GM19452 (cell line): ENCODE results near the gene TTYH2.

Experiments
- ATAC-seq: cut with Tn5 transposase; IDR thresholded peaks from one replicate; pipeline ENCODE4 v1.9.1; 2021; ENCODE audit not compliant: unreplicated experiment

Gene TTYH2

DNA sequence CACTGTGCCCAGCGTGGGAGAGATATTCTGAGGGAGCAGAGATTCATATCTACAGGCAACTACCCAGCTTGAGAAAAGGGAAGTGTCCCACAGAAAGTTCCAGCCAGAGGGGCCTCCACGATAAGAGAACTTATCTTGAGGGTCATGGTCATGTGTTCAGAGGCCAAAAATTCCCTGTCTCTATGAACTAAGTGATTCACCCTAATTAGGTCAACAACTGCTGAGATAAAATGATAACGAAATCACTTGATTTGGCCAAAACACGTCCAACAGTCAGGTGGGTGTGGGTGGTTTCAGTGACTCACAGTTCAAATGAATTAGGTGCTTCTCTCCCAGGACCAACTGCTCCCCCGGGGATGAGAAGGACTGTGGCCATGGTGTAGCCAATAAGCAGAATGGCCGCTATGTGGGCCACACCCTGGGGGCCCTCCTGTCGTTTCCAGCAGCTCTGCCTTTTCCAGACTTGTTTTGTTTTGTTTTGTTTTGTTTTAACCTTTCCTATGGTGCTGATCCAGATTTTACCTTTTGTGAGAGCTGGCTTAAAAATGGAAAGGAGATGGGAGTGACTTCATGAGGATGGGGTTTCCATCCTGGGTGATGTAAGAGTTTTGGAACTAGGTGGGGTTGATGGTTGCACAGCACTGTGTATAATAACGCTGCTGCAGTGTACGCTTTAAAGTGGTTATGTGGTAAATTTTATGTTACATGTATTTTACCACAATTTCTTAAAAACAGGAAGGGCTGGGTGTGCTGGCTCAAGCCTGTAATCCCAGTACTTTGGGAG is 69.4 kb downstream of the TTYH2 start:
- no peak for ATAC-seq

DNA sequence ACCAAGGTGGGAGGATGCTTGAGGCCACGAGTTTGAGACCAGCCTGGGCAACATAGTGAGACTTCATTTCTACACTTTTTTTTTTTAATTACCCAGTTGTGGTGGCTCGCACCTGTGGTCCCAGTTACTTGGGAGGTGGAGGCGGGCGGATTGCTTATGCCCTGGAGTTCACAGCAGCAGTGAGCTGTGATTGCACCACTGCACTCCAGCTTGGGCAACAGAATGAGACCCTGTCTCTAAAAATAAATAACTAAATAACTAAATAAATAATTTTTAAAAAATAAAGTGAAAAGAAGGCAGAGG is 70.0 kb downstream of the TTYH2 start:
- no peak for ATAC-seq

DNA sequence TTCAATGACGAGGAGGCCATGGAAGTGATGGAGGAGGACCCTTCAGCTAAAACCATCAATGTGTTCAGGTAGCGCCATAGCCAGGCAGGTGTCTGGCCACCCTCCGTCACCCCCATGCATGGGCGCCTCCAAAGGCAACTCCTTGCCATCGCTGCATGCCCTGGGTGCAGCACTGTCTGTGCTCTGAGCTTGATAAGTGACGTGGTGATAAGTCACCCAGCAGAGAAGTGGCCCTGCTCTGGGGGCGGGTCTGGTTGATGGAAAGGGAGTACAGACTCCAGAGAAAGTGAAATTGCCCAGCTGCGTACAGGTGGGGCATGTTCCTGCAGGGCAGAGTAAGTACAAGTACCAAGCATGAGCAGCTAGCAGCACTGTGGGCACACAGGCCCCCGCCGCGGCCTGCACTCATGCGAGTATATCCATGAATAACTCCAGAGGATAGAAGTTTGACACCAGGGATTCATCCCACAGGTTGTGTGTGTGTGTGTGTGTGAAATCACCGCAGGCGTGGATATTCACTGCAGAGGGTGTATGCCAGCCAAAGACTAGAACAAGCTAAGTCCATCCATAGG is 73.7 kb downstream of the TTYH2 start:
- ATAC-seq, result no peak

DNA sequence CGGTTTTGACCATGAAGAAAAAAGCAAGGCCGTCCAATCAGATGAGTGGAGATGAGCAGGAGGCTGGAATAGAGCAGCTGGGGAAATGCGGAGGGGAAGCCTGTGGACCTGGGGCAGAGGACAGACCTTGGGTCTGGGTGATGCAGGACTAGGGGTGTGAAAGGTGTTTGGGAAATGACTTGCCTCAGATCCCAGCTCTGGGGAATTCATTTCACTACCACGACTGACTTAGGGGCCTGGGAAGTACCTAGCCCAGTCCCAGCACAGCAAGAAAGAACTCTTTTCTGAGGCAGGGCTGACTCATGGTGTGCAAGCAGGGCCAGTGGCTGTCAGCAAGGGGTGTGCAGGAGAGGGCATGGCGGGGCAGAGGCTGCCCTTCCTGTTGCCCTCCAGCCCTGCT is 75.4 kb downstream of the TTYH2 start:
- no peak for ATAC-seq

DNA sequence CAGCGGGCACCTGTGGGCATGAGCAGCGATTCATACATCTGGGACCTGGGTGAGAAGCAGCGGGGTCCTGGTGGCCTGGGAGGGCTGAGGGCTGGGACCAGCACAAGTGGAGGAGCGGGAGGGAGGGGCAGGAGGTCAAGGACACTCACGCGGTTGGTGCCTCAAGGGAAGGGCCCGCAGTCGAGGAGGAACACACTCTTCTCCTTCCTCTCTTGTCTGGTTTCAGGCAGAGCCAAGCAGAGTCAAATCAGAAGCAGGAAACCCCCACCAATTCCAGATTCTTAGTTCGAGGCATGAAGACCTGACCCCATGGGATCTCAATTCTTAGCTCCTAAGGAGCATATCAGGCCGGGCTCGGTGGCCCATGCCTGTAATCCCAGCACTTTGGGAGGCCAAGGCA is 76.3 kb downstream of the TTYH2 start:
- no peak for ATAC-seq

DNA sequence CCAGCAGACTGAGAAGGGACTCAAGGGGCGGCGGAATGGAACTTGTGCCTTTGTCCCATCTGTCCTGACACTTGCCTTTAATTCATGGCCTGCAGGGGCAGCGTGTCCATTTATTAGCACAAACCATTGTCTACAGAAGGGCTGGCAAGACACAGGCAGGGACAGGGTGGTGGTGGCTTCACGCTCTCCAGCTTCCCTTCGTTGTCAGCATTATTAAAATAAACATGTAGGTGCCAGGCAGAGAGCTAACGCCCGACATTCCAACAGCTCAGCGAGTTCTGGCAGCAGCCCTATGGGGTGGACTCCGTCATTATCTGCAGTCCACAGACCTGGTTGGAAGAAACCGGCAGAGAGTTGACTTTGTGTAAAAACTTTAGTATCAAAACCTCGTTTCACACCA is 77.0 kb downstream of the TTYH2 start:
- no peak for ATAC-seq

DNA sequence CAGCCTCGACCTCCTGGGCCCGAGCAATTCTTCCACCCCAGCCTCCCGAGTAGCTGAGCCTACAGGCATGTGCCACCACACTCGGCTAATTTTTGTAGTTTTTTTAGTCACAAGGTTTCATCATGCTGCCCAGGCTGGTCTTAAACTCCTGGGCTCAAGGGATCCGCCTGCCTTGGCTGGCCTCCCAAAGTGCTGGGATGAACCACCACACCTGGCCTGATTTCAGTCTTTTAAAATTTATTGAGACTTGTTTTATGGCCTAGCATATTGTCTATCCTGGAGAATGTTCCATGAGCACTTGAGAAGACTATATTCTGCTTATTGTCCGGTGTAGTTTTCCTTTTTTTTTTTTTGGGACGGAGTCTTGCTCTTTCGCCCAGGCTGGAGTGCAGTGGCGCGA is 79.1 kb downstream of the TTYH2 start:
- no peak for ATAC-seq

DNA sequence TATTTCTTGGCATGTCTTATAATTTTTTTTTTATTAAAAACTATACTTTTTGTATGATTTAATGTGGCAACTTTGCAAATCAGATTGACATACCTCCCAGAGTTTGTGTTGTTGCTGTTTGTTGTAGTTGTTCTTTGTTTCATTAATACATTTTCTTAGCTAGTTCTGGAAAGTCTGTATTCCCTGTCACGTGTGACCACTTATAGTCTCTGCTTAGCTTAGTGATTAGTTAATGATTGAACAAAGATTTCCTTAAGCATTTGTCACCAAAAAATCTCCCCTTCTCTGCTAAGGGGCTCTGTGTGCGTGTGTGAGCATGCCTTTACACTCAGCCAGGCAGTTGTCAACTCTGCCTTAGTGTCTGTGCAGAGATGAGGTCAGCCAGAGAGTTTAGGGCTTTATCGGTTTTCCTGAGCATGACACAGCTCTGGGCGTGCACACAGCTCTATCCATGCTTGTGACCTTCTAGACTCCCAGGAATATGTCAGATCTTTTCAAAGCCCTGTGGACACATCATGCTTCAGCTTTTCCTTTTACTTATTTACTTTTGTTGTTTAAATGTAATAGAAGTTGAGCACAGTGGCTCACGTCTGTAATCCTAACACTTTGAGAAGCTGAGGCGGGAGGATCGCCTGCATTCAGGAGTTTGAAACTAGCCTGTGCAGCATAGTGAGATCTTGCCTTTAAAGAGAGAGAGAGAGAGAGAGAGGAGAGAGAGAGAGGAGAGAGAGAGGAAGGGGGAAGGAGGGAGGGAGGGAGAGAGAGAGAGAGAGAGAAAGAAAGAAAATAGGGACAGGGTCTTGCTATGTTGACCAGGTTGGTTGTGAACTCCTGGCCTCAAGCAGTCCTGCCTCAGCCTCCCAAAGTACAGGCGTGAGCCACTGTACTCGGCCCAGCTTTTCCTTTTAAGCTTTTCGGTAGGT is 82.5 kb downstream of the TTYH2 start:
- ATAC-seq, result no peak

DNA sequence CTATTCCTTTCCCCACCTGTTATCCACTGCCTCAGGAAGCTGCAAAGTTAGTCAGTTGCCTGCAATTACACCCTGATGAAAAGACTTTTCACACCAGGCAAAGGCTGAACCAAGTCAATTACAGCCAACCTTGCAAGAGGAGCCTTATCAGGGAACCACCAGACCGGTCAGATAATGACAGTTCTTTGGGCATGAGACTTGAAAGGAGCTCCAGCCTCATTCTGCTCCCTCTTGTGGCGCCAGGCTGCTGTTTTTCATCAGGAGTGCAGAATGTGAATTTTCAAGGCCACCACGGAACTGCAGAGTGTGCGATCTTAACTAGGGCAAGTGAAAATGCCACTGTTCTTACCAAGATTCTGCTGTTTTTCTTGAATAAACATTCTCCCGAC is 83.2 kb downstream of the TTYH2 start:
- no peak for ATAC-seq

DNA sequence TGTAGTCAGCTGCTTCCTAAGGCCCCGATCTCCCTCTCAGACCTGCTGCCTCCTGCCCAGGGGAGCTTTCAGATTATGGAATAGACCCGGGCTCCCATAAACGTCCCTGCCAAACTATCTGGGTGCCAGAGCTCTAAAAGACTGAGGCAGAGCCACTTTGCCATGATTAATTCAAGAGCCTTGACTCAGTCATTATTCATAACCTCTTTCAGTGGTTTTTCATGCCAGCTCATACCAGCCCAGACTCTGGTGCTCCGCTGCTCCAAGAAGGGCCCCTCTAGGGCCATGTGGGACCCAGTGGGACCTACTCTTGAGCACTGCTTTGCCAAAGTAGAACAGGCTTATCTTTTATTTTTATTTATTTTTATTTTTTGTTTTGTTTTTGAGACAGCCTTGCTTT is 84.6 kb downstream of the TTYH2 start:
- ATAC-seq, result no peak

DNA sequence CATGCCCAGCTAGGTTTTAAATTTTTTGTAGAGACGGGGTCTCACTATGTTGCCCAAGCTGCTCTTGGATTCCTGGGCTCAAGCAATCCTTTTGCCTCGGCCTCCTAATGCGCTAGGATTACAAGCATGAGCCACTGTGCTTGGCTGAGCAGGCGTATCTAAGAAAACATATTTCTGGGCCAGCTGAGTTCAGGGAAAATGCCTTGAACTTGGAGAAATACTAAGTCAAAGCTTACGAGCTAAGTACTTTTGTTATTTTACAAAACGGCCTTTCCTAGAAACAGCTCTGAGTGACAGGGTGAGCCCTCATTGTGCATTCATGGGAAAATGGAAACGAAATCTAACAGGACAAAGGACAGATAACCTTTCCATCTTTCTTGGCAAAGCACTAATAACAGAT is 85.4 kb downstream of the TTYH2 start:
- no peak for ATAC-seq

DNA sequence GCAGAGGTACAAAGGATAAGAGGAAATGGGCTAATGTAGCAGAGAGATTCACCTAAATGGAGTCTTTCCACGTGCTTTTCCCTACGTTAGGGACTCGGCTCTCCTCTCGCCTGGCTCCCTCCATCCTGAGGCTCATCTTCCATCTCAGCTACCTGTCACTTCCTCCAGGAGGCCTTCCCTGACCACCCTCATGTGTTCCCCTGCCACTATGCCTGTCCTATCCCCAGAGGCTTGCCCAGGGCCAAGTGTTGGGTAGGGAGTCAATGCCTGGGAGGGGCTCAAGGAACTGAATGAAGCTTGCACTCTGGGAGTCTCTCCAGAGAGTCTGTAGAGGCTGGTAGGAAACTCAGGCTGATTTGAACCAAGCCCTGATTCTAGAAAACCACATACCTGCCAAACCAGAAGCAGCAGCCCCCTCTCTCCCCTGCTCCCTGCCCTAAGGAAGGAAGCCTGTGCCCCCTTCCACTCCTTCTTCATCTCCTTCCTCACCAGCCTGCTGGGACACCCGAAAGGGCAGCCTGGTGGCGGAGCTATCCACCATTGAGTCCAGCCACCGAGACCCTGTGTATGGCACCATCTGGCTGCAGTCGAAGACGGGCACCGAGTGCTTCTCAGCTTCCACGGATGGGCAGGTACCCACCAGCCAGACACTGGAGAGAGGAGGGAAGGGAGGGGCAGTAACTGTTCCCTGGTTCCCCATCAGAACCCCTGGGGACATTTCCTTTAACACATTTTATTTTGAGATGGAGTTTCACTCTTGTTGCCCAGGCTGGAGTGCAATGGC is 86.0 kb downstream of the TTYH2 start:
- ATAC-seq, result no peak

DNA sequence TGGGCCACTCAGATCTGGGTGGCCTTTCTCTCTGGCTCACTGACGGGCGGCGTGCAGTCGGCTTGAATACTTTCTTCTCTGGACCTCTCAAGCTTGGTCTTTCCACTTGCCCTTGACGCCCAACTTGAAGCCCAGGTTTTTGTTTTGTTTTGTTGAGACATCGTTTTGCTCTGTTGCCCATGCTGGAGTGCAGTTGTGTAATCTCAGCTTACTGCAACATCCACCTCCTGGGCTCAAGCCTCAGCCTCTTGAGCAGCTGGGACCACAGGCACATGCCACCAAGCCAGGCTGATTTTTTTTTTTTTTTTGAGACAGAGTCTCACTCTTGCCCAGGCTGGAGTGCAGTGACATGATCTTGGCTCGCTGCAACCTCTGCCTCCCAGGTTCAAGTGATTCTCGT is 89.9 kb downstream of the TTYH2 start:
- ATAC-seq, result no peak

DNA sequence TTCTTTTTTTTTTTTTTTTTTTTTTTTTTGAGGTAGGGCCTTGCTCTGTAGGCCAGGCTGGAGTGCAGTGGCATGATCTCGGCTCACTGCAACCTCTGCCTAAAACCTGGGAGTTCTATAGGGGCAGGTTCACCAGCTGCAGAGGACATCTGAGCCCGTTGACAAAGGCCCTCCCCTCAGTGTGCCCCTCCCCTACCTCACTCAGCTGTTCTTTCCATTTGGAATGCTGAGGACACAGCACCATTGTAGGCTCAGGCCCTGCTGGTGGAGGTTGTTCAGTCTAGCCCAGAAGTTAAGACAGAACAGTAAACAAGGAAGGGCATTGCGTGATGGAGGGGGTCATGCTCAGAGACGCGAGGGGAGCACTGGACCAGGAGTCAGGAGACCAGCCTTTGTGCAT is 90.8 kb downstream of the TTYH2 start:
- no peak for ATAC-seq

DNA sequence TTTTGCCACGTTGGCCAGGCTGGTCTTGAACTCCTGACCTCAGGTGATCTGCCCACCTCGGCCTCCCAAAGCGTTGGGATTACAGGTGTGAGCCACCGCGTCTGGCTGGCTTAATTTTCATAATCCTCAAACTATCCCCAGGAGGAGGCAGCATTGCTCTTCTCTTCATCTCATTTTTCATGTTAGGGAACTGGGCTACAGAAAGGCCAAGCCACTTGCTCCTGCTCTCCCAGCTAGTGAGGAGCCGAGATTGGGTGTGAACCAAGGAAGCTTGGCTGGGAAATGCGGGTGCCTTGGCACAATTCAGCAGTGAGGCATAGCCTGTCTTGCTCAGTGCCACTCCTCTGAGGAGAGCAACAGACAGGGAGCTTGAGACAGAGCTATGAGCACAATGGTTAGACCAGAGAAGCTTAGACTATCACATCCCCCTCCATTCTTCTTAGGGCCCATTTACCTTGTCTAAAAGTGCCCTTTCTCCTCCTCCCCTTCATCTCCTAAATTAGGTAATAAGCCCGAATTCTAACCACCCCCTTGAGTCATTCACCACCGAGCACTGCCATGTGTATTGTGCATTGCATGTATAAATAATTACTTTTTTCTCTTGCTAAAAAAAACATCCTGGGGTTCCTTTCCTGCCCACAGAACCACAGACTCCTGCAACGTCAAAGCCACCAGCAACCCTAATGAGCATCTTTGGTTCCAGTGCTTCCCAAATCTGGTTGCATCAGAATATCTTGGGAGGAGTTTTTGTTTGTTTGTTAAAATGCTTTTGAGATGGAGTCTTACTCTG is 92.7 kb downstream of the TTYH2 start:
- ATAC-seq, result no peak

DNA sequence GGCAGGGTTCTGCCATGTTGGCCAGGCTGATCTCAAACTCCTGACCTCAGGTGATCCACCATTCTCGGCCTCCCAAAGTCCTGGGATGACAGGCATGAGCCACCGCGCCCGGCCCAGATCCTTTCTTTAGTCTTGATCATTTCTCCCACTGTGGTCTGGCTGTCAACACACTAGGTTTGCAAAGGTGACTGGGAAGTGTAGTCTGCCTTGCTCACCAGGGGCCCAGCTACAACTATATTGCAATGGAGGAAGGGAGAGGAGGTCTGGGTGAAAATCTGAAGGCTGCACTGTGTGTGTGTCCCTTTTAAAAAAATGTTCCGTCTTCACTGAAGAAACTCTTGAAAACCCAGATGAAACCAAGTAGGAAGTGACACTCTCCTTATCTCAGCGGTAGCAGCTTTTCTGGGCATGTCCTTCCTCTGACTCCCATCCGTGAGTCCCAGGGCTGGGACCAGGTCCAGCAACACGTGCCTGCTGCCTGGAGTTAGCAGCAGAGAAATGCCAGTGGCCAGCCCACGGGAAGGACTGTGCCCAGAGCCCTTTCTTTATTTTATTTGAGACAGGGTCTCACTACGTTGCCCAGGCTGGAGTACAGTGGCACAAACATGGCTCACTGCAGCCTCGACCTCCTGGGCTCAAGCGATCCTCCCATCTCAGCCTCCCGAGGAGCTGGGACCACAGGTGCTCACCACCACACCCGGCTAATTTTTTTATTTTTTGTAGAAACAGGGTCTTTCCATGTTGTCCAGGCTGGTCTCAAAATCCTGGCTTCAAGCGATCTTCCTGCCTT is 94.8 kb downstream of the TTYH2 start:
- ATAC-seq, result no peak

DNA sequence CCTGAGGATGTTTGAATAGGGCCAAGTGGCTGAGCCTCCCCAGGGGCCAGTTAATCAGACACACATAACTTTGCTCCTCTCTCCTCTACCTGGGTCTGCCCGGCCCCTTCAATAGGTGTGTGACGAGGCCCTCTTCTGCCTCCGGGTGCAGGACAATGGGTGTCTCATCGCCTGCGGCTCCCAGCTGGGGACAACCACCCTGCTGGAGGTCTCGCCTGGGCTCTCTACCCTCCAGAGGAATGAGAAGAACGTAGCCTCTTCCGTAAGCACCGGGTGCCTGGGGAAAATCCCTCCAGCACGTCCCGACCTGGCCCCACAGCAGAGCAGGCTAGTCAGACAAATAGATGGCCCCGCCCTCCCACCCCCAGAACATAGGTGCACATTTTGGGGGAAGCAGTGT is 96.5 kb downstream of the TTYH2 start:
- no peak for ATAC-seq
